ENCODE data around the gene MKRN1. TPM values are rescaled to one million over a fixed set of nuclear protein-coding genes. Genes with fewer than 3 reads are reported as not detected.
A peak's percentile ranks its signal among the peaks of the same experiment; 100 is the strongest.
"Not testable (repeated sequence)": the region's sequence is repeated elsewhere in the genome, so short reads cannot be mapped to it uniquely, and the experiment has no call there.

The MKRN1 gene
- total RNA-seq, 1 donor from 2014 or later: 119 TPM

- DNase-seq (ENCODE audit: low read depth): no peak
Observed at GRCh38 chr7:140440593-140440992, 38.7 kb downstream of the MKRN1 start.

DNA sequence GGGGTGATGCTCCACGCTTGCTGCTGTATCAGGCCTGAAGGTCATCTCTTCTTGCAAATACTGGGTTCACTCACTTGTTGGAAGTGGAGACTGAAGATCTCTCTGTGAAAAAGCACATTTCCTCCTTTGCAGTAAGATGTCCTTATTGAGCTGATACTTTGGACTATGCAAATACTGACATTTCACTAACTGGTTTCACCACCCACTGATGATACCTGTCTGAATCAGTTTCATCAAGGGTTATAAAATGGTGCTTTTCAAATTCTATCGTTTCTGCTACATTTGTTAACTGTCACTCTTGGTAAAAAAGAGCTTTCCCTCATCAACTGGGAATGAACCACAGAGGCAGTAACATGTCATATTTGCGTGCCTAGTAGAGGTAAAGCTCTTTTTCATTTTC lies 39.9 kb downstream of the MKRN1 start:
- DNase-seq (ENCODE audit: low read depth): no peak

DNA sequence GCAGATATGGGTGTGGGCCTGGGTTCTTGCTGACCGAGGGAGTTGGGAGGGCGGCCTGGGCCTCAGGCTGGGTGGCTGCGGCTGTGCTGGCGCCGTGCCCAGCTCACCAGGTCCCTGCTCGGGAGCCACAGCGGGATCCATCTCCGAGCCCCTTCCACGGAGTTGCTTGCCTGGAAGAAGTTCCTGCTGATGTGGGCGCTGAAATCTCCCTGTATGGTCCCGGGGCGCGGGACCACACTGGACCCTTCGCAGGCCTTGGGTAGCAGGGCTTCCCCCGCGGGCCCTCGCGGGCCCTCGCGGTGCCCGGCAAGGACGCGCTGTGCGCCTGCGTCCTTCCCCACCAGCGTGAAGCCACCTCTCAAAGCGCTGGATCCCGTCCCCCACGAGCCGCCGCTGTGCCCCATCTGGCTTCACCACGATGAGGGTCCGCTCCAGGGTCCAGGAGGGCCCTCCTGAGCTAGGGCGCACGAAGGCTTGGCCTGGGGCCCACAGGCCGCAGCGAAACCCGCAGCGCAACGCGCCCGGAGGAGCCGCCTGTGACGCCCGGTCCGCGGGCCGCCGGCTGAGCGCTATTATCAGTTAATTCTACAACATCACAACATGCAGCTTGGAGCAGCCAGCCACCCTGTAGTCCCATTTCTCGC lies 43.9 kb downstream of the MKRN1 start:
- no peak for DNase-seq (ENCODE audit: low read depth)

- DNase-seq (ENCODE audit: low read depth): no peak
Observed at GRCh38 chr7:140433396-140433795, 45.9 kb downstream of the MKRN1 start.

- DNase-seq (ENCODE audit: low read depth): no peak
Observed at GRCh38 chr7:140426130-140426529, 53.2 kb downstream of the MKRN1 start.

DNA sequence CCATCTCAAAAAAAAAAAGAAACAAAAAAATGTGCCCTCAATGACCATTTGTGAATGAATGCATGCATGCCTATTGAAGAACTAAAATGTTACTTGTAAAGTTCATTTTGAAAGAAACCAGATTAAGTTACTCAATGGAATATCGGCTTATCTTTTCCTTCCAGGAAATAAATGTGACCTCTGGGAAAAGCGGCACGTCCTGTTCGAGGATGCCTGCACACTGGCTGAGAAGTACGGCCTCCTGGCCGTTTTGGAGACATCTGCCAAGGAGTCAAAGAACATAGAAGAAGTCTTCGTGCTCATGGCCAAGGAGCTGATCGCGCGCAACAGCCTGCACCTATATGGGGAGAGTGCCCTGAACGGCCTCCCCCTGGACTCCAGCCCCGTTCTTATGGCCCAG lies 53.6 kb downstream of the MKRN1 start:
- DNase-seq (ENCODE audit: low read depth): no peak

- DNase-seq (ENCODE audit: low read depth): no peak
Observed at GRCh38 chr7:140423501-140423900, 55.8 kb downstream of the MKRN1 start.

DNA sequence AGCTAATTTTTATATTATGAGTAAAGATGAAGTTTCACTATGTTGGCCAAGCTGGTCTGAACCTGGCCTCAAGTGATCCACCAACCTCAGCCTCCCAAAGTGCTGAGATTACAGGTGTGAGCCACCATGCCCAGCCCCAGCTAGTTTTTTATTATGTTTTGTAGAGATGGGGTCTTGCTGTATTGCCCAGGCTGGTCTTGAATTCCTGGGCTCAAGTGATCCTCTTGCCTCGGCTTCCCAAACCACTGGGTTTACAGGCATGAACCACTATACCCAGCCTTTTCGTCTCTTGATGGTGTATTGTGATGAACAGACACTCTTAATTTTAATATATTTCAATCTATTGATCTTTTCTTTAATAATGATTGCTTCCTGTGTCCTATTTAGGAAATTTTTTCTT lies 57.8 kb downstream of the MKRN1 start:
- no peak for DNase-seq (ENCODE audit: low read depth)

DNA sequence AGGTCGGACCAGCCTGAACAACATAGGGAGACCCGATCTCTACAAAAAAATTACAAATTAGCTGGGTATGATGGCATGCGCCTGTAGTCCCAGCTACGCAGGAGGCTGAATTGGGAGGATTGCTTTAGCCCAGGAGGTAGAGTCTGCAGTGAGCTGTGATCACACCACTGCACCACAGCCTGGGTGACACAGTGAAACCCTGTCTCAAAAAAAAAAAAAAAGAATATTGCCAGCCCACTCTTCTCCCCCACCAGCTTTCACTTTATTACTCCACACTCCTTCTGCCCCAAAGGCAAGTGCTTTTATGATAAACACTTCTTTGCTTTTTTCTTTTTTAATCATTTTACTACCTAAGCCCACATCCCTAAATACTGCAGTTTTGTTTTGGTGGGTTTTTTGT lies 60.7 kb downstream of the MKRN1 start:
- DNase-seq (ENCODE audit: low read depth): no peak

GRCh38 chr7:140418156-140418472 lies 61.2 kb downstream of the MKRN1 start:
- not testable (repeated sequence) for DNase-seq (ENCODE audit: low read depth)

- DNase-seq (ENCODE audit: low read depth): no peak
Observed at GRCh38 chr7:140417456-140418155, 61.7 kb downstream of the MKRN1 start.

DNA sequence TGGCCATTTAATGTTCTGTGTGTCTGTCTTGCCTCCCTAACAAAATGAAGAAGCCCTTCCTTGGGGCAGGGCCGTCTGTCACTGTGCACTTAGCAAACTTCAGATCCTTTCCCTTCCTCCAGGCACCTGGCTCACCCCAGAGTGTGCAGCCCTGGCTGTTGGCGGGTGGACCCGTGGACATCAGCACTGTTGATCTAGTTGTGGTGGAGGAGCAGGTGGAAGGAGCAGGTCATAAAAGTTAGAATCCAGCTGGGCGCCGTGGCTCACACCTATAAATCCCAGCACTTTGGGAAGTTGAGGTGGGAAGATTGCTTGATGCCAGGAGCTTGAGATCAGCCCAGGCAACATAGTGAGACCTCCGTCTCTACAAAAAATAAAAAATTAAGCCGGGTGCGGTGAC lies 62.7 kb downstream of the MKRN1 start:
- DNase-seq (ENCODE audit: low read depth): no peak

DNA sequence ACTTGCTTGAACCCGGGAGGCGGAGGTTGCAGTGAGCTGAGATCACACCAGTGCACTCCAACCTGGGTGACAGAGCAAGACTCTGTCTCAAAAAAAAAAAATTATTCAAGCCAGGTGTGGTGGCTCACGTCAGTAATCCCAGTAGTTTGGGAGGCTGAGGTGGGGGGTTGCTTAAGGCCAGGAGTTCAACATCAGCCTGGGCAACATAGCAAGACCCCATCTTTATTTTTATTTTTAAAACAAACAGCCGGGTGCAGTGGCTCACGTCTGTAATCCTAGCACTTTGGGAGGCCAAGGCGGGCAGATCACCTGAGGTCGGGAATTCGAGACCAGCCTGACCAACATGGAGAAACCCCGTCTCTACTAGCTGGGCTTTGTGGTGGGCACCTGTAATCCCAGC lies 63.5 kb downstream of the MKRN1 start:
- not testable (repeated sequence) for DNase-seq (ENCODE audit: low read depth)

- DNase-seq (ENCODE audit: low read depth): no peak
Observed at GRCh38 chr7:140415361-140415760, 63.9 kb downstream of the MKRN1 start.

DNA sequence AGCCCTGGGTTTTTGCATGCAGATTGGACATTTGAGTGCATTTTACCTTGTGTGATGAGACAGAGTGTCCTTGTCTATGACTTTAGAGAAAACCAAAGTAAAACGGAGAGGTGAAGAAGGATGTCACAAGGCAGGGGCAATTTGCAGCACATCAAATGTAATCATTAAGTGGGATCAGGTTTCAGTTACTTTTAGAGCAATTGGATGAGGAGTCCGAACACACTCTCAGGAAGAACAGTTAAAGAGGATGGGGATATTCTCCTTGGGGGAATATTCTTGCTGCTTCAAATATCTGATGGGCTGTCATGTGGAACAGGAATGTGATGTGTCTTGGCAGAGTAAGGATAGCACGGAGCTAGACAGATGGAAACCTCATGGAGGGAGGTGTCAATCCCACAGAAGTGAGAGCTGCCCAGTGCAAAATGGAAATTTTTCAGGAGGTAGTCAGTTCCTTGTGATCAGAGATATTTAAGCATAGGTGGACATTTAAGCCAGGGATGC lies 74.7 kb downstream of the MKRN1 start:
- DNase-seq (ENCODE audit: low read depth): peak; percentile 93

DNA sequence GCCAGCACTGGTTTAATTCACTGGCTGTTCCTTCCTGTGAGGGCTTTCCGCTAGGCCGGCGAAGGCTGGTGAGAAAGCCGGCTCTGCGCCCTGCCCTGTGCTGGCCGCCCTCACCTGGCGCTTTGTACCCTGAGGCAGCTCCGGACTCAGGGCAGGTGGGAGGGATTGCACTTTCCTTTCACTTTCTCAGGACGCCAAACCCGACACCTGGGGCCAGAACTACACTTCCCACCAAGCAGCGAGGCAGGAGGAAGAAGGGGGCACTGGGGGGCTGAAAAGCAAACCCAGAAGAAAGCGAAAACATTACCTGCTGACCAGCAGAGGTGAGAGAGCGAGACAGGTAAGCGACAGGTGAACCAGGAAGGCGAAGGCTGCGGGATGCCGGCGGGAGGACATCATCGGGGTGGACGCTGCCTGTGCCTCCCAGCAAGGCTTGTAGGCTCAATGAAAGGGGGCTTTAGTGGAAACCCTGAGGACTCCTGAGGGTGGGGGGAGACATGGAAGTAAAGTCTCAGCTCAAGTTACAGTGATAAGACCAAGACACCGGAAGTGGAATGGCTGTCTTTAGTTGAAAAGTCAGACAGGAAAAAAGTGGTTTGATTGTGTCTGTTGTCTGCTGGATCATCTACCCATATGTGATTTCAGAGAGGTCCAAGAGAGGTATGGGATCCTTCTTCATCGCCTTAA lies 75.3 kb downstream of the MKRN1 start, which contains the start of gene RAB19:
Gene RAB19 (plus strand): TSS at position 181 of the 687 bp plus-strand sequence. CDS start 3,589 bp downstream, outside the sequence.
- peak; percentile 19 for DNase-seq (ENCODE audit: low read depth)

Other genes with a start within 250 kb of the MKRN1 start
- 50.5 and 56.2 TPM in 2 replicates for gene SLC37A3, start 81.0 kb downstream of the MKRN1 start, total RNA-seq
- gene RAB19, start 75.4 kb downstream of the MKRN1 start, total RNA-seq: 3.5 and 15.1 TPM in 2 replicates
- 13.5 and 67.9 TPM in 2 replicates for gene DENND2A, start 161.3 kb upstream of the MKRN1 start, total RNA-seq
- 15.6 and 19.4 TPM in 2 replicates for gene ADCK2, start 193.4 kb upstream of the MKRN1 start, total RNA-seq
- 208 and 306 TPM in 2 replicates for gene NDUFB2, start 217.2 kb upstream of the MKRN1 start, total RNA-seq